ENCODE results near the gene UNK.

DNA sequence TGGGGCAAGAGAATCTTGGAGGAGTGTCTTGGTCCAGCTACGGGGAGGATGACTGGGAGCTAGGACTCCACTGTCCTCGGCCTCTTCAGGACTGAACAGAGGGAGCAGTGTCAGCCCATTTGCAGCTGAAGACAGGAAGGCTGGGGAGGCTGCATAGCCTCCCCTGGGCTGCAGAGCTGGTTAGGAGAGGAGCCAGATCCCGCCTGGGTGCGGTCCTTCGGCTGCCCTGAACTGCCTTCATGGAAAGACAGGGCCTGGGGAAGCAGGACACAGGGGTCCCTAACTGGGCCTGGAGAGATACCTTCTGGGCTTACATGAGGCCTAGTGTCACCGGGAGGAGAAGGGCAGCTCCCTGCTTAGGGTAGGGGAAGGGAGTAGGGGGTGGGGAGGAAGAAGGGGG, 33.0 kb downstream of the UNK start:
- TF ChIP-seq, protein P1, sequence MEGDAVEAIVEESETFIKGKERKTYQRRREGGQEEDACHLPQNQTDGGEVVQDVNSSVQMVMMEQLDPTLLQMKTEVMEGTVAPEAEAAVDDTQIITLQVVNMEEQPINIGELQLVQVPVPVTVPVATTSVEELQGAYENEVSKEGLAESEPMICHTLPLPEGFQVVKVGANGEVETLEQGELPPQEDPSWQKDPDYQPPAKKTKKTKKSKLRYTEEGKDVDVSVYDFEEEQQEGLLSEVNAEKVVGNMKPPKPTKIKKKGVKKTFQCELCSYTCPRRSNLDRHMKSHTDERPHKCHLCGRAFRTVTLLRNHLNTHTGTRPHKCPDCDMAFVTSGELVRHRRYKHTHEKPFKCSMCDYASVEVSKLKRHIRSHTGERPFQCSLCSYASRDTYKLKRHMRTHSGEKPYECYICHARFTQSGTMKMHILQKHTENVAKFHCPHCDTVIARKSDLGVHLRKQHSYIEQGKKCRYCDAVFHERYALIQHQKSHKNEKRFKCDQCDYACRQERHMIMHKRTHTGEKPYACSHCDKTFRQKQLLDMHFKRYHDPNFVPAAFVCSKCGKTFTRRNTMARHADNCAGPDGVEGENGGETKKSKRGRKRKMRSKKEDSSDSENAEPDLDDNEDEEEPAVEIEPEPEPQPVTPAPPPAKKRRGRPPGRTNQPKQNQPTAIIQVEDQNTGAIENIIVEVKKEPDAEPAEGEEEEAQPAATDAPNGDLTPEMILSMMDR (IDR thresholded peaks at IDR 0.05; ENCODE audit: insufficient read depth, low read depth, low read length), result no peak
- TF ChIP-seq EZH2 (IDR thresholded peaks at IDR 0.05; ENCODE audit: insufficient read depth, low read length), result no peak

Measured in astrocyte (in vitro differentiated cells and primary cell).